Hematopoietic multipotent progenitor cell treated with erythropoietin and hydrocortisone succinate and interleukin-3 and kit ligand, for 15 days (in vitro differentiated cells): ENCODE measurements around the gene PAPPA.

ENCODE experiments used
- DNase-seq: peaks from one replicate; pipeline ENCODE4 v3.0.0-alpha.2; 2015; ENCODE audit warnings: low spot score

The PAPPA gene

DNA sequence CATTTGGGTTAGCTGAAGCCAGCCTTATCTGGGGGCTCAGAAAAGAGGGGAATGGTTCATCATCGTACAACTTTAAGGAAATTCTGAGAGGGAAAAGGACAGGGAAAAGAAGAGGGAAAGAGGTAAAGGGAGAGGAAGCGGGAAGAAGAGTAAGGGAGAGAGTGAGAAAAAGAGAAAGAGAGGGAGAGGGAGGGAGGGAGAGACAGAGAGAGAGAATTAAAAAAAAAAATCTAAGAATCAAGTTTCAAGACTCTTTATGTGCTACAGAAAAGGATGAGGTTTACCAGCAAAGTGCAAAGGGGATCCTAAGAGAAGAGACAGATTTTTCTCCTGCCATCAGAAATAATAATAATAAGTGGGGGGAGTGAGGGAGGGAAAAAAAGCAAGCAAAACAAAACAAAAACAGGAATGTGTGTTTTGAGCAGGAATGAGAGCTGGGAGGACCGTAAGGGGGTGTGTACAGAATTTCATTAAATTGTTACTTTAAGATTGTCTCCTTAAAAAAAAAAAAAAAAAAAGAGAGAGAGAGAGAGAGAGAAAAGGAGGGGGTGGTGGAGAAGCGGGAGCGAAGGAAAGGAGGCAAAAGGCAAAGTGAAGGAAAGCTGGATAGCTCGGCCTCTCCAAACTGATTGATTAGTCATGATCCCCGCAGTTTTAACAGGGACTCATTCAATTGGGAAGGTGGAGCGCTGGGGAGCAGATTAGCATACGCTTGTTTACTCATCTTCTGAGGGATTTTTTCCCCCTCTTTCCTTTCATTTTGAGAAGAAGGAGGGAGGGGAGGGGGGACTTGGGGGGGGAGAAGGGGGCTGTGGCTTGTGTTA lies 438 bp upstream of the PAPPA start:
- no peak for DNase-seq

DNA sequence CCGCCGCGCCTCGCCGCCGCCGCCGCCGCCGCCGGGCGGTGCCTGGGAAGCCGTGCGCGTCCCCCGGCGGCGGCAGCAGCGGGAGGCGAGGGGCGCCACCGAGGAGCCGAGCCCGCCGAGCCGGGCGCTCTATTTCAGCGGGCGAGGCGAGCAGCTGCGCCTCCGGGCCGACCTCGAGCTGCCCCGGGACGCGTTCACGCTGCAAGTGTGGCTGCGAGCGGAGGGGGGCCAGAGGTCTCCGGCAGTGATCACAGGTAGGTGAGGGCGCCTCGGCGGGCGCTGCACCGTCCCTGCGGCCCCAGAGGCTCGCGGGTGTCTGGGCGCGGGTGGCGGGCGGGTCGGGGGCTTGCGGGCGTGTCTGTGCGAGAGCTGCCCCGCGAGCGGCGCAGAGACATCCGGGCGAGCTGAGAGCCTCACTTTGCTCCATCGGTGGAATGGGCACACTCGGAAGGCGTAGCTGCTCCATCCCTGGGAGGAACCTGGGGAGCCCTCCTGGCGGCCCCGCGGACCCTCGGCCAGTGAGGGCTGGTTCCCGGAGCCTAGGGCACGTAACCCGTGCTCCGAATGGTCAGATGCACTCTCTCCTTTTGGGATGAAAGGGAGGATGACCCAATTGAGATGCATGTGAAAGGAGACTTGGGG lies 864 bp downstream of the PAPPA start:
- no peak for DNase-seq

DNA sequence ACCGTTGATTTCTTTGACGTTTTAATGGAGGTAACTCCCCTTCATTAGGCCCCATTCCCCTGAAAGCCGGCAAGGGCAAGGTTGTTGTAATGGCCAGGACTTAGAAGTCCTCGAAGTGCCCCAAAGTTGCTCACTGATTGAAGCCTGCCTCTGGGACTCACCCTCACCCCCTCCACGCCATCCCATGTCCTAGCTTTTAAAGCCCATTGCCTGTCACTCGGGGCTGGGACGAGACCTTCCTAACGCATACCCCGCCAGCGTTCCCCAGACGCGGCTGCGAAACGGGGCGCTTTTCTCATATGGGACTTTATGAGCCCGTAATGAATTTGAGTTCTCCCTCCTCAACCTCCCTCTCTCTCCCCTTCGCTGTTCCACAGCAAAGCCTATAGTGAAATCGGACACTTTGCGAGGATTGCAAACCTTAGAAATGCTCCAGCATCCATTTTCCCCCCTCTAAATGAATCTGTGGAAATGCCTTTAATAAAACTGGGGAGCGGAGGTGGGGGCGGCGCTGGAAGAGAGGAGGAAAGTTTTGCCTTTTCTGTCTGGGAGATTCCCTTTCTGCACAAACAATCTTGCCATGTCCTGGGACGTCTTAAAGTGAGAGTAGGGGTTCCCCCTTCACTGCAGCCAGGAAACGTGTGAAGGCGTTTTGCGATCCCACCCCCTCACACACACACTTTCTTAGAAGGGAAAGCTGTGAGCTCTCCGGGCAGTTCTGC lies 1.5 kb downstream of the PAPPA start:
- no peak for DNase-seq

DNA sequence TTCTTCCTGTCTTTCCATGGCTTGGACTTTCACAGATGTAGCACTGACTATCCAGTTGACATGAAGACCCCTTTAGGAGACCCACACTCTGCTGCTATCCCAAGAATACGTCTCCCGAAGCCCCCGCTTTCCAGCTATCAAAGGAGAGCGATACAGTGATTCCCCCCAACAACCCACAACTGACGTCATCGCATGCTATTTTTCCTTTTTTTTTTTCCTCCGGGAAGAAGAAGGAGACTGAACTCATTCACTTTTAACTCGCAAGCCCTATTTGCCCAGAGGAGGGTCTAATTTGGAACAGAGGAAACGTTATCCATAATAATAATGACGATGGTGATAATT lies 2.1 kb downstream of the PAPPA start:
- no peak for DNase-seq

DNA sequence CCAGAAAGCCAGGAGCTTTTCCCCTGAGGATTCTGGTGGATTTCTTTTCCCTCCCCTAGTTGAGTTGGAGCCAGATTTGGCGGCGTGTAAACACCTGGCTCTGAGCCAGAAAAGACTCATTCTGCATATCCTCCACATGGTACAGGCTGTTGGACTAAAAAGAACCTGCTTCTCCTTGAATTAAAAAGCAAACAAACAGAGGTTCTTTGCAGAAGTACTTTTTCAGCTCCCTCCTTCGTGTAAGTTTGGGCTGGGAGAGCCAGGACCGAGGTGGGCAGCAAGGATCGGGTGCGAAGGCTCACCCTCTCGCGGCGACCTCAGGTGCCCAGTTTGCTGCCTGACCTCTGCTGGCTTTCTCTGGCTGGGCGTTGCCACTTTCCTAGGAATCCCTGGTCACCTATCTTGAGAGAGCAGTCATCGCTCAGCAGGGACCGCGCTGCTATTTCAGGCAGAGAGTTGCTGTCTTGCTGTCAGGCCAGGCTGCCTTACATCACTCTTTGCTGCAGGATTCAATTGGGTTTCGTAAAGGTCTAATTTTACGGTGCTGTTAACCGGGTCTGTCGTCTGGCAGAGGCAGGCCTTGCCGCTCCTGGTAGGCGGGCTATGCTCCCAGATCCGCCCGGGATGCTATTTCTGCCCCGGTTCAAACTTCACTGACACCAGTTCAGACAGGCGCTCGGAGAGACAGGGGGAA lies 3.2 kb downstream of the PAPPA start:
- peak; percentile 50 for DNase-seq

DNA sequence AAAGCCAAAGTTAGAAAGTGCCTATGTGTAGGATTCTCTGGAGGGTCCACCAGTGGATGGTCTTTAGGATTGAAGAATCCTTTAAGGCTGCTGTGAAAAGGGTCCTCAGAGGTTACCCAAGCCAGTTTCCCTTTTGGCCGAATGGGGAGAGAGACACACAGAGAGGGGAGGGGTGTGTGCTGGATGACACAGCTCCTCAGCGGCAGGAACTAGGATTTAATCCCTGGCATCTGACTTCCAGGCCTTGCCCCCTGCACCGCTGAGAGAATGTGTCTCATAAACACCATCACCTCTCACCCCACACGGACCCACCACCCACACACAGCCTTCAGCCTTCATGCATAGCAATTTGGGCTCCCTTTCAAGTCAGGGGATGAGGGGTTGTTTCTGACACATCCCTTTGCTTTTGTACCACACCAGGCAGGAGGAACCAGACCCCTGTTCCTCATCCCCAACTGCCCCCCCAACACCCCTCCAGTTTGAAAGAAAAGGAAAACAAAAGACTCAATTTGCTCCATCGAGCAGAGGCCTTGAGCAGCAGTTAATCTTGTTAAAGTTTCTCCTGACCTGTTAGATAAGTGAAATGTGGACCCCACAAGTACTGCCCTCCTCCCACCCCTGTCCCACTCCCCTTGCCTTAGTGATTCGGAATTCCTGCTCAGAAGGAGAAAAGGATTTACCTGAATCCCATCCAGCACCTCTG lies 4.0 kb downstream of the PAPPA start:
- DNase-seq: no peak

DNA sequence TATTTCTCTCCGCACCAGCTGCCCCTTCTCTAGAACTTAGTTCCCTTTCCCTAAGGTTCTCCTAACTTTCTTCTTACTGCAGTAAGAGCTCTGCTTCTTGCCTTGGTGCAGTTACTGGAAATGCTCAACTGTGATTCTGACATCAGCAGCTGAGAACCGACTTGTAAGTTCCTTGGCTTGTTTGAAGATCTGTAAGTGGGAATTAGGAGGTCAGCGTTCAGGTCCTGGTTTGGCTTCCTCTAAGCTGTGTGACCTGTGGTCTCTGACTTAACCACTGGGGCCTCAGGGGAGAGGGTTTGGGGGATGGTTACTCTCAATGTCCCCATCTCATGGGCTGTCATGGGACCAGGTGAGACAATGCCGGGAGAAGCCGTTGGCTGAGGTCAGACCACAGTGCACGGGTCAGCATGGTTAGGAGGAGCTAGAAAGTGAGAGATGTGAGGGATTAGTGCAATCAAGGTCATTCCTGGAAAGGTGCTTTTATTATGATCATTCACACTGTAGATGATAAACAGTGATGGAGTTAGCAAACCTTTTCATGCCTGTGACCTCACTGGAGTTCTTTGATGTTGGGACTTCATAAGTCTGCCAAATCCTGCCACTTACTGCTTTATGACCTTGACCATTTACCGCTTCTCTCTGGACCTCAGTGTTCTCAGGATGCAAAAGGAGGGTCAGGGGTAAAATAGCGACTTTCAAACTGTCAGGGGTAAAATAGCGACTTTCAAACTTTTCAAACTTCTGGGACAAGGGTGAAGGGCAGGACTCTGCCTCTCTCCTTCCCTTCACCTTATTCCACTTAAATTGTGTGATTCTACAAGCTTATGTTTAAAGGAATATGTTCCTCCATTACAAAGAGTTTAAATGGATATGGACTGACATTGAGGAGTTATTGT lies 7.3 kb downstream of the PAPPA start:
- DNase-seq: no peak

DNA sequence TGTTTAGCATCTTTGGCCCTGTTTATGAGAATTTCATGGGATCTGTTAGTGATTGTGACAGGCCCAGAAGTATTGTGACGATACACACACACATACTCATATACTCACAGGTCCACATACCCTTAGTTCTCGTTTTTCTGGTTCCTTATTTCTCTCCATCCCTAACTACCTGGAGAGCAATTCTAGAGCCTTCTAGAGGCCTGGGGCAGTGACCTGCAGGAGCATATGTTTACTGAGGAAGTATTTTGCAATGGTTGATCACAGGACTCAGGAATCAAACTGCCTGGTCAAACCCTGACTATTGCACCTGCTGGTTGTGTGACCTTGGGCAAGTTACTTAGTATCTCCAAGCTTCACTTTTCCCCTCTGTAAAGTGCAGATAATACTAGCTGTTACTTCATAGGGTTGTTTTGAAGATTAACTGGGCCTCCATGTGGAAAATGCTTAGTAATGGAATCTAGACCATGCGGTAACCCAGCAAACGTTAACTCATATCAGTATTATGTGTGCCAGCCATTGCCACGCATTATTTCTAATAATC lies 8.7 kb downstream of the PAPPA start:
- DNase-seq: peak; percentile 47

DNA sequence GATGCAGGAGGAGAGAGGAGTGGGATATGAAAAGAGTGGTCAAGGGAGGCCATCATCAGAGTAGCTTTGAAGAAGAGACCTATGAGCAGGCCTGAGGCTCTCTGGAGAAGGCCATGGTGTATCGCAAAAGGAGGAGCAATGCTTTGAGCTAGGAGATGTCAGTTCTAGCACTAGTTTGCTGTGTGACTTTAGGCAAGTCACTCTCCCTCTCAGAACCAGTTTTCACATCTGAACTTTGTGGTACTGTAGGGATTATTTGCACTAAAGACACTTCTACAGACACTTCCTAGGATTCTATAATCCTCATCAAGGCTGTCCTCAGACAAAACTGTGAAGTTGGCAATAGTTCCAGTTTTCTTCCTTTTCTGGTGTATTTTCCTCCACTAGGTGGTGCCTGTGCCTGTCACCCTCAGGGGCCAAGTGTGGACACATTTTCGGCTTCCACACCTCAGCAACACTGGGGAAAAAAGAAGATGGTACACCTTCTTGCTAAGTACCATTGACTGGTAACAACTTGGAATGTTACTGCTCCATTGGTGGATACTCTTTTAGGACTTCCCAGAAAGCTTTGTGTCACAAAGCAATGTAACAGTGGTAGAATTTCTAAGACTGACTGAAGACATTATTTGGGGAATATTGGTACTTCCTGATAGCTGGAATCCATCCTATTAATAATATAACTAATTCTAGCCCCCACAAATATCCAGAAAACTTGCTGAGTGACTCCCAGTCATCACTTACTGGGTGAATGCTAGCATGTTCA lies 9.9 kb downstream of the PAPPA start:
- peak; percentile 32 for DNase-seq

DNA sequence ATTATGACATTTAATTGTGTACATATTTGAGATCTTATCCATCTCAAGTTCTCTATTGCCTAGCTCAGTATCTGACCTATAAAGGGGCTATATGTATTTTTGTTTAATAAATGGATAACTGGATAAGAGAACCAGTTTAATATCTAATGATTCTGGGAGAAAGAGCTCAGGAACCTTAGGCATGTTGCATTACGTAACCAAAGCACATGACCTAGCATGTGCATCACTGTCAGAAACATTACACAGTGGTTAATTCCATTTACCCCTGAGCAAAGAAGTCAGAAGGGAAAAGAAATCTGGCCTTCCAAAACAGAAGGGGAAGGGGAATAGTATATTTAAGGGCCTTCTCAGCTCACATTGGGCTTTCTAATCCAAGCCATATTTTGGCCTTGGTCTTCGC lies 12.3 kb downstream of the PAPPA start:
- no peak for DNase-seq

DNA sequence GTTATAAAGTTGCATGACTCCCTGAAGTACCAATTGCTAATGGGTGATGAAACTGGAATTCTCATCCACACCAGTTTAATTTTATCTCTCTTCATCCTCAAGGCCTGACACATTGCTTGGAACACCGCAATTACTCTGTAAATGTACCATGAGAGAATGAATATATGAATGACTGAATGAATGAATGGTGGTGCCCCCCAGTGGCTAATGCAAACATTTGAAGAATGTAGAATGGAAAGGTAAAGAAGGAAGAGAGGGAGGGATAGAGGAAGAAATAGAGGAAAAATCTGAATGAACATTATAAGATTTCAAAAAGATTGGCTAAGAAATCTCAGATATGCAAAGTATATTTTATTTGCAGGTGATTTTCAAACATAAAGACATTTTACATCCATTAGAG lies 13.1 kb downstream of the PAPPA start:
- DNase-seq: no peak

DNA sequence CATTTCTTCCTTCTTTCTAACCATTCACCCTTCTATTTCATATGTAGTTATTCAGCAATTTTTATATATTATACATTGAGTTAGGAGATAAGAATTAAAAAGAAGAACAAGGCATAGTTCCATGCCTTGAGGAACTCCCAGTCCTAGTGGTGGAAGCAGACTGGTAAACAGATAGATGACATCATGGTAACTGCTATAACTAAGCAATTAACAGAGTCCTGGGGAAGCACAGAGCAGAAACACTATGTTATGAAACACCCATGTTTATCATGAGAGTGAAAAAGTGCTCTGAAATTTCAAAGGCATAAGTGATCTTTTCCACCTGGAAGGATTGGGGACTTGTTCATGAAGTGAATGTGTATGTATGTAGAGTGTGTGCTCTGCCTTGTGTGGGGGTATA lies 14.6 kb downstream of the PAPPA start:
- no peak for DNase-seq

DNA sequence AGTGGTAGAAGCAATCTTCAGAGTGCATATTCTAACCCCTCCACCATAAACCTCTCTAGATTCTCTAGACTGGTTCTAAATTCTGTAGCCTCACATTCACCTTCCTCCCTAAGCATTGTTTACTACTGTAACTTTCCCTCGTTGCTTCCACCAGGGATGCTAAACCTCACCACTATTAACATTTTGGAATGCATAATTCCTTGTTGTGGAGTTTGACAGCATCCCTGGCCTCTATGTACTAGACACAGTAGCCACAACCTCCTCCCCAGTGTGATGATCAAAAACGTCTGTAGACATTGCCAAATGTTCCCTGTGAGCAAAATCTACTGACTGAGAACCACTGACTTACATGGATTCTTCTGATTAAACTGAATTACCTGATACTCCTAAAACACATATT lies 18.6 kb downstream of the PAPPA start:
- DNase-seq: no peak

DNA sequence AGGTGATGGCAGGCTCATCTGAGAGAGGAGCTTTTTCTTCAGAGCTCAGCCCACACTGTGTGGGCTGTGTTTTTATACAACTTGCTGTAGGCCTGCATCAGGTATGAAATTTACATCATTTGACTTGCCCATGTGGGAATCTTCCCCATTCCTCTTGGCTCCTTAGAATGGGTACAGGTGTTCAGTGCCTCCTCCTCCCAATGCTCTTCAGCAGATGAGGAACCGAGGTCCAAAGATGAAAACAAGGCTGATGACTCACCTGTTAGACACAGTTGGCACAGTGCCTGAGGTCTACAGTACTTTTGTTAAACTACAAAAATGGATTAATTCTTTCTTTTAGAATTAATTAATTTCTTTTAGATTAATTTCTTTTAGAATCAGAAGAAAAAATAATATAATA lies 20.8 kb downstream of the PAPPA start:
- no peak for DNase-seq

DNA sequence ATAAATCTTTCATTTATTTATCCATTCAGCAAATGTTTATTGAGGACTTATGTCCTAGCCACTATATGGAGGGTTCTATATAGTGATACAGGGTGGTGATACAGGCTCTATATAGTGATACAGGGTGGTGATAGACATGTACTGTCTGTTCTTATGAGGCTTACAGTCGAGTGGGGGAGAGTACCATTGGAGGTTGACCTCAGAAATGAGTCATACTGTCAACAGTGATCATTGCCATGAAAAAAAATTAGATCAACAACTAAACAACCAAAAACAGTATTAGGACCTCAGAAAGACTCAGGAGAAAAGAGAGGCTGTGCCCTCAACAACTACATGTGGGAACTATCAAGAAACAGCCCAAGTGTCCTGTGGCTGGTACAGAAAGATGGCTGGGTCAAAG lies 22.0 kb downstream of the PAPPA start:
- DNase-seq: no peak

DNA sequence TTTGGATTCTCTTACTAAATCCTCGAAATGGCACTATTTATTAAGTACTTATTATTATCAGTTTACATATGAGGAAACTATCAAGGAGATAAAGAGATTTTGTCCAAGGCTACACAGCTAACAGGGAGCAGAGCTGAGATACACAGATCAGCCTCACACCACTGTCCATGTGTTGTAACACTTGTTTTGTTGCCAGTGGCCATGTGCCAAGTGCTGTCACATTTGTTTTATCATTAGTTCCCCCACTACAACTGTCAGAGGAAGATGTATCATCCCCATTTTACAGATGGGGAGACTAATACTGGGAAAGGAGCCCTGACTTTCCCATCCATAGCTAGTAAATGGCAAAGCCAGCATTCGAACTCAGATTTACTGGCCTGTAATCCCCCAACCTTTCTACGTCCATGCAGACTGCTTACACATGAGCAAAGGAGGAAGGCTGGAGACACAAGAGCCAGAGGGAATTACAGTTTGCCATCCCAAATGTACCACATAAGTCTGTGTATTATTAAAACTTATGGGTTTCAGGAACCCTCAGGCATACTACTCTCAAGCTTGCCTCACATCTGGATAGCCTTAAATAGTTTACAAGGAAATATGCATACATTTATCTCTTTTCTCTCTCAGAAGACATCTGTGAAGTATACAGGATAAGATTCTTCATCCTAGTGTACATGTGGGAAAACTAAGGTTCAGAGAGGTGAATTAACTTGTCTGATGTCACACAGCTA lies 25.1 kb downstream of the PAPPA start:
- no peak for DNase-seq

DNA sequence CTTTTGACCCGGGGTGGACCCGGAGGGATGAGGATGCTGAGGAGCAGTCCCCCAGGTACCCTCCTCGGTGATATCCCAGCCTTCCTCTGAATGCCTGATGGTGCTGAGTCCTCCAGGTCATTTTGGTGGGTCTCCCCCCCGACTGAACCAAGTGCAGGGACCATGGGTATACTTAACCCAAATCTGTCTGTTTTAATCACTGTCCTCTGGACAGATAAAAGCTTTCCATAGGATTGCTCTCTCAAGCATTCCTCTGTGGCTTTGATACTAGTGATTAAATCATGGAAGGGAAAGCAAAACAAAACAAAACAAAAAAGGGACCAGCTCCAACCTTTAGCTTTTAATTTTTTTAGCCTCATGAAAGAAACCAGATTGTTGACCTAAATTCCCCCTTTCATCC lies 26.0 kb downstream of the PAPPA start:
- DNase-seq: no peak

DNA sequence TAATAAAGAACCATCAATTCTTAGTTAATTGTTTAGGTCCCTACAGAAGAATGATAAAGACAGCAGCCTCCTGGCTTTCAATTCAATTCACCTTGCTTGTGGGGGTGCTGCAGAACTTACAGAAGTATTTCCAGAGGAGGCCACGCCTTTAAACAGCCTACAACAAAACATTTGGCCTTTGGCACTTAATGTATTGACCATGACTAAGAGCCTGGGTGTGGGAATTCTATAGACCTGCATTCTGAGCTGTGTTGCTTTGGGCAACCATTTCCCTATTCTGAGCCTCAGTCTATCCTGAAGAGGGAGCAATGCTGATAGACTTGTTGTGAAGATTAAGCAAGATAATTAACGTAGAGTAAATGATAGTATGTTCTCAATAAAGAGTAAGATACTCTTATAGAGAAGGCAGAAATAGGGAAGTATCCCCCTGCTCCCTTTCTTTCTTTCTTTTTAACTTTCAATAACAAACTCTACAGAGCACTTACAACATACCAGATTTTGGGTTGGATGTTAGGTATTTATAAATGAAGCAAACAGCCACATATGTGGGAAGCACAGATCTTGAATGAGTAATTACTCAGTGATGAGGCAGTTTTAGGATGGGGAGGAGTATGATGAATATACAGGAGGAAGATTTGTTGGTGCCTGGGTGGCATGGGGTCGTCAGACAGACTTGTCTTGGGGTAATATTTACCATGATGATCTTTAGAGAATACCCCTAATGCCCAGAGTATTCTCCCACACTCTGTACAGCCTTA lies 28.4 kb downstream of the PAPPA start:
- no peak for DNase-seq

DNA sequence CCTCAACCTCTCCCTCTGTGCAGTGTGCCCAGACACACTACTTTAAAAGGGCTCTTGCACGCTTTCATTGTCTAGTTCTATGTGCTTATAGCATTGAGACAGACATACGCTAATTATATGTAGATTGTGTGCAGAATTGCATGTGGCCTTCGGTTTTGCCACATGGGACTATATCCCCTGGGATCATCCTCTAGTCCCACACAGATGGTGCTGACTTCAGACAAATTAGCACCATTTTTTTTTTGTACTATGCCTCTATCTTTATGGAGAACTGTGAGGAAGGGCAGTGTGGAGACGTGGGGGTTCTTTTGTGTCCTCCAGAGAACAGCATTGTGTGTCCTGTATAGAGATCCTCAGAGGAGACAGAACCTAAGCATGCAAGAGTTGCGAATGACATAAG lies 29.3 kb downstream of the PAPPA start:
- DNase-seq: no peak
